GM12892 (cell line): ENCODE data around the gene HYDIN.

Source experiments
- POLR2A ChIP-seq: IDR thresholded peaks from 2 replicates; pipeline ENCODE4 v1.6.1; 2011; ENCODE audit warnings: low read depth, low read length, control low read depth
- TAF1 ChIP-seq: IDR thresholded peaks from 2 replicates; pipeline ENCODE4 v1.6.1; 2011; ENCODE audit warnings: low read depth, mild to moderate bottlenecking, control low read depth, low read length, borderline replicate concordance

GRCh38 chr16:70765491-70765890 is 465.0 kb downstream of the HYDIN start:
- TF ChIP-seq POLR2A (no peak), TAF1 (no peak)
